ENCODE data around the gene ANO2.

Gene ANO2

GRCh38 chr12:5806371-5807089 lies 138.5 kb downstream of the ANO2 start:
- TF ChIP-seq POLR2AphosphoS5 (IDR thresholded peaks at IDR 0.05; ENCODE audit: low read depth, low read length) (no peak), TAF1 (IDR thresholded peaks at IDR 0.05; ENCODE audit: borderline replicate concordance, insufficient read depth, low read length) (no peak), SIN3A (IDR thresholded peaks at IDR 0.05; ENCODE audit: borderline replicate concordance, insufficient read depth, low read length) (no peak), REST (IDR thresholded peaks at IDR 0.05; ENCODE audit: insufficient read depth in 1 of 2, low read depth in 2 of 2, low read length in 2 of 2) (no peak), FOXP2 (optimal IDR thresholded peaks at IDR 0.05; ENCODE audit: borderline replicate concordance, extremely low read depth, extremely low read length, insufficient read depth) (no peak)

- no peak for TF ChIP-seq REST (IDR thresholded peaks at IDR 0.05; ENCODE audit: insufficient read depth in 1 of 2, low read depth in 2 of 2, low read length in 2 of 2)
- TF ChIP-seq TAF1 (IDR thresholded peaks at IDR 0.05; ENCODE audit: borderline replicate concordance, insufficient read depth, low read length) = no peak
- no peak for TF ChIP-seq POLR2AphosphoS5 (IDR thresholded peaks at IDR 0.05; ENCODE audit: low read depth, low read length)
- TF ChIP-seq FOXP2 (optimal IDR thresholded peaks at IDR 0.05; ENCODE audit: borderline replicate concordance, extremely low read depth, extremely low read length, insufficient read depth) = no peak
- no peak for TF ChIP-seq SIN3A (IDR thresholded peaks at IDR 0.05; ENCODE audit: borderline replicate concordance, insufficient read depth, low read length)
Observed at GRCh38 chr12:5803532-5803931, 141.5 kb downstream of the ANO2 start.

- TF ChIP-seq TAF1 (IDR thresholded peaks at IDR 0.05; ENCODE audit: borderline replicate concordance, insufficient read depth, low read length) = no peak
- no peak for TF ChIP-seq SIN3A (IDR thresholded peaks at IDR 0.05; ENCODE audit: borderline replicate concordance, insufficient read depth, low read length)
- no peak for TF ChIP-seq FOXP2 (optimal IDR thresholded peaks at IDR 0.05; ENCODE audit: borderline replicate concordance, extremely low read depth, extremely low read length, insufficient read depth)
- no peak for TF ChIP-seq POLR2AphosphoS5 (IDR thresholded peaks at IDR 0.05; ENCODE audit: low read depth, low read length)
- TF ChIP-seq REST (IDR thresholded peaks at IDR 0.05; ENCODE audit: insufficient read depth in 1 of 2, low read depth in 2 of 2, low read length in 2 of 2) = no peak
Observed at GRCh38 chr12:5798242-5799015, 146.6 kb downstream of the ANO2 start.

GRCh38 chr12:5797661-5798060 lies 147.4 kb downstream of the ANO2 start:
- TF ChIP-seq SIN3A (IDR thresholded peaks at IDR 0.05; ENCODE audit: borderline replicate concordance, insufficient read depth, low read length) (no peak), TAF1 (IDR thresholded peaks at IDR 0.05; ENCODE audit: borderline replicate concordance, insufficient read depth, low read length) (no peak), POLR2AphosphoS5 (IDR thresholded peaks at IDR 0.05; ENCODE audit: low read depth, low read length) (no peak), FOXP2 (optimal IDR thresholded peaks at IDR 0.05; ENCODE audit: borderline replicate concordance, extremely low read depth, extremely low read length, insufficient read depth) (no peak), REST (IDR thresholded peaks at IDR 0.05; ENCODE audit: insufficient read depth in 1 of 2, low read depth in 2 of 2, low read length in 2 of 2) (no peak)
